Limb (tissue), 2 donors: ENCODE measurements around the gene SEC24D.

ENCODE experiments used
- DNase-seq, 2 donors: peaks; one replicate each; pipeline ENCODE4 v3.0.0-alpha.2; 2016; ENCODE audit errors: extremely low spot score in 2 of 2

SEC24D gene

GRCh38 chr4:118755438-118756226 is 80.3 kb downstream of the SEC24D start:
- no peak for DNase-seq

DNA sequence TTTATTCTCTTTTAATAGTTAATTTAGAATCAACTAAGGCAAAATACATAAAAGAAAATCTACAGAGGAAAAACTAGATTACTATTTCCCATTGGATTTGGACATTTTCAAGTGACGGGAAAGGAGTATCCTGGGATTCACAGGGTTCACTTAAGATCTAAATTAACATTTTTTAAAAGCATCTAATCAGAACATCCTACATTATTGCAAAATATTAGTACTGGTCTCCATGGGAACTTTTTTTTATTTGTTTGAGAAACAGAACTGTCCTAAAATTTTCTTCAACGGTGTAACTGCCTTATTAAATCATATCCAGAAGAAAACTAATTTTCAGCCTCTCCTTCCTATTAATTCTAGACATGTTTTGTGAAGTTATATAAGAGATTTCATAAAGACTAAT is 81.0 kb downstream of the SEC24D start:
- no peak for DNase-seq

- DNase-seq, result no peak
Observed at GRCh38 chr4:118753685-118754084, 82.2 kb downstream of the SEC24D start.

- no peak for DNase-seq
Observed at GRCh38 chr4:118753096-118753495, 82.8 kb downstream of the SEC24D start.

DNA sequence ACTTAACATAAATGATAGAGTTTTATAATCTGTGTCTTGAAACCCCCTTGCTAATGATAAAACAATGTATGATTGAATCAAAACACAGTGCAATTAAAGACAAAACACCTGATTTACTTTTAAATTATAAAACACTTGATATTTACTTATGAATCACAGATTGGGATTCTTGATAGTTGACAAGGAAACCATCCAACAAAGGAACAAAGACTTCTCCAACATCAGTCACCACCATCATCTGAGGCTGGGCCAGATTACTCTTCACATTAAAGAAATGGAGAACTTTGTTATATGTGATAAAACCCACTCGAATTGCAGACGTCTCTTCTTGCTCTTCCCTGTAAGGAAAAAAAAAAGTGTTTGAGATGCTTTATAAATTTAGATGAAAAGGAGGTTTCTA is 83.4 kb downstream of the SEC24D start:
- no peak for DNase-seq

DNA sequence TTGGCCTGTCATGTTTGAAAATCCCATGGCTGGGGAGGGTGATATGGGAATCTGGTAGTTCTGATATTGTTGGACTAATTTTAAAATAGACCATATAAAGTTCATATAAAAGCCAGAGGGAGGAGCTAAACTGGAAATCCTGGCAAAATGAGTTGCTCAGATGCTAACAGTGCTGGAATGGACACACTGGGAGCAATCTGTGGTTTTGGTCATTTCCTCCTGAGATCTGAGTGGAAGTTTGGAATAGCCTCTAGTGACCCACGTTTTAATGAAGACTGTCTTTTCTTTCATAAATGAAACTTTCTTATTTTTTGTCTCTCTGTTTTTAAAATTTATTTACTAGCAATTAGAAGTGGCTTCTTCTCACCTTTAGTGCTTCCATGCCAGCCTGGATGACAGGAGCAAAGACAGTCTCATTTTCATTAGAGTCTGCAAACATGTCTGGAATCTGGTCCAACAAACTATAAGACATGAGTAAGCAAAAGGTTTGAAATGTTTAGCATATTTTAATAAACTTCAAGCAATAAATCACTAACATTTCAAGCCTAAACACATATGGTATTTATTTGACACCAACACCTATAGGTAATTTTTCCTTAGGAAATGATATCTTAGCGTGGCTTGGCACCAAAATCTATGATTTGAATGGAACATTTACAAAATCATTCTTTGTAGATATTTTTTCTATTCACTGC is 84.2 kb downstream of the SEC24D start:
- DNase-seq, result no peak

- no peak for DNase-seq
Observed at GRCh38 chr4:118749347-118749988, 86.5 kb downstream of the SEC24D start.

DNA sequence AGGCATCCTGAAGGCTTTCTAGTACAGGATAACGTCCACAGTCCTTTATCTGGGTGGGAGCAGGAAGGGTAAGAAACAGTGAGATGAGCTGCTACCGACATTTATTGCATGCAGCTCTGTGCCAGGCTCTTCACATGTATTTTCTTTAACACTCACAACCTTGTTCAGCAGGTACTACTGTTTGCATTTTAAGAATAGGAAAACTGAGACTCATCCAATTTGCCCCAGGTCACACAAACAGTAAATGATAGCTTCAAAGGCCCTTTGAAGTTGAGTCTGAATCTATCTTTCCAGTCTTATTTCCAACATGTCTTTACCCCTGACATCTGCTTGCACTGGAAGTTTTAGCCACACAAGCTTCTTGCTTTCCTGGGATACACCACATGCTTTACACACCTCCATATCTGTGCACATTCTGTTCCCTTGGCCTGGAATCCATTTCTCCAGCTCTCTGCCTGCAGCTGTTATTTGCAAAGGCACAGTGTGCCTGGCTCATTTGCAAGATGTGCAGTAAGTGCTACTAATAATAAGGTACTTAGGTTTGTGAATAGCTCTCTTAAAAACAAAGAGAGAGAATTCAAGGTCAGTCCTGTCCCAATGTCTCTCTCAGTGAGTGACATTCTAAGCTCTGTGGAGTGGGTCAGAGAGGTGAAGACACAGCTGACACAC is 89.5 kb downstream of the SEC24D start:
- DNase-seq, result no peak

- DNase-seq, result no peak
Observed at GRCh38 chr4:118745357-118745756, 90.6 kb downstream of the SEC24D start.

DNA sequence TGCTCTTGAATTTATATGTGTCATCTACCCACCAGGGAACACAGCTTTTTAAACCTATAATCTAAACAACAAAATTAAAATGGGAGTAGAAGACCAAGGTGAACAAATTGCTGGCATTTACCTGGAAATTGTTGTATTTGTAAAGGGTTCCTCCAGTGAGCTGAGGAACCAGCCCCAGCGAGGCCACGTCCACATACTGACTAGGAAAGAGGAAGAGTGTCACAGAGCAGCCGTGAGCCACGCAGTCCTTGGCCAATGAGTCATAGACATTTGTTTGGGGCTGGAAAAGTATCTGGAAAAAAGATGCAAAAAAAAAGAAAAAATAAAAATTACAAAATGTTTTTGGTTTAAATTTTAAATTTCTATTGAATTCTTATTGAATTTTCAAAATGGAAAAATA is 92.1 kb downstream of the SEC24D start:
- DNase-seq, result no peak

- no peak for DNase-seq
Observed at GRCh38 chr4:118742050-118742449, 93.9 kb downstream of the SEC24D start.

DNA sequence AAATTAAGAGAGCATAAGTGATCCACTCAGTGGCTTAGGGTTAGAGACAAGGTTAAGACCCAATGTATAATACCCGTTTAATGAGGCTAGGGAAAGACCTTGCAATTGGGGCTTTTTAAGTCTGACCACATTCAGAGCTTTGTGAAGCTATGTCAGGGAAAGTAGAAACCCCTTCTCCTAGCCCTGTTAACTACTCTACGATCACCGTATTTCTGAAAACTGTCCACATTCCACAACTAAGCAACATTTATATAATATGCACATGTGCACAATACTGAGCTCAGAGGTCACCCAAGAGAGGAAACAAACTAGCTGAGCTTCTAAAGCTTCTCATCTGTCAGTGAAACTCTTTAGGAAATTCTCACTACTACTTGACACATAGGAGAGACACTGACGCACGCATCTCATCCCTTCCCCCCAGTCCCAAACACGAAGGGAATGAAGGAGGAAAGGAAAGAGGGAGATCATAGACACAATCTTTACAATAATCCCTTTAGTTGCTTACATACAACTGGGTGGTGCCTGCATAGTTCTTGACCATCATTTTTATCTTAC is 94.5 kb downstream of the SEC24D start:
- no peak for DNase-seq

DNA sequence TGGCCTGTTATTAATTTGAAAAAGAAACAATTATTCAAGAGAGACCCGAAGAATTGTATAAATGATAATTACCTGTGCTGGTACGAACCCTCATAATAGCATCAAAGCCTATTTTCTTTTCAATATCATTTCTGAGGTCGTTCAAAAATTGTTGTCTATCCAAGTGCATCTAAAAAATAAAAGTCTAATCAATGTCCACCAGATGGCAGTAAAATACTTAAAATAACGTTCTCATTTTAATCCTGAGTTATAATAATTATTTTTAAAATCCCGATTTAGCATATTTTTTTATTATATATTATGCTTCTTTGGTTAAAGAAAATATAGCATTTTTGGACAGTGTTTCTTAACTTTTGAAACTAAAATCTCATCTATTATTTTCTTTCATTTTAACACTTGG is 95.1 kb downstream of the SEC24D start:
- peak in 1 of 2 donors; percentile 41 for DNase-seq

- no peak for DNase-seq
Observed at GRCh38 chr4:118739022-118739713, 96.8 kb downstream of the SEC24D start.

DNA sequence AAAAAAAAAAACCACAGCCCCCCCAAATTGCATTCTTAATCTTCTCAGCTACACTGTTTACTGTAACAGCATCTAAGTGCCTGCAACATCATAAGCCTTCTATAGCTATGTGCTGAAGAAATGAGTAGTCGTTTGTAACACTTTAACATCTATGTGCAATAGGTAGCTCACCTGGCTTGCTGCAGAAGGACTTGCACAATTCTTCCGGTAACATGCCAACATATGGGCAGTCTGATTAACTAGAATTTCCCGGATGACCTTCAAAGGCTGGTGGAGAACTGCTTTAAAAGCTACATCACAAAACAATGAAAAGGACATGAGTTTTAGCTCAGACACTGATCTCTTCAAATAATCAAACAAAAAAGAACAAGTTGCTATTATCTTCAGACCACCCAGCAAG is 97.8 kb downstream of the SEC24D start:
- no peak for DNase-seq

GRCh38 chr4:118736900-118737299 is 99.0 kb downstream of the SEC24D start:
- DNase-seq, result no peak

GRCh38 chr4:118734491-118735205 is 101.3 kb downstream of the SEC24D start:
- DNase-seq, result no peak

DNA sequence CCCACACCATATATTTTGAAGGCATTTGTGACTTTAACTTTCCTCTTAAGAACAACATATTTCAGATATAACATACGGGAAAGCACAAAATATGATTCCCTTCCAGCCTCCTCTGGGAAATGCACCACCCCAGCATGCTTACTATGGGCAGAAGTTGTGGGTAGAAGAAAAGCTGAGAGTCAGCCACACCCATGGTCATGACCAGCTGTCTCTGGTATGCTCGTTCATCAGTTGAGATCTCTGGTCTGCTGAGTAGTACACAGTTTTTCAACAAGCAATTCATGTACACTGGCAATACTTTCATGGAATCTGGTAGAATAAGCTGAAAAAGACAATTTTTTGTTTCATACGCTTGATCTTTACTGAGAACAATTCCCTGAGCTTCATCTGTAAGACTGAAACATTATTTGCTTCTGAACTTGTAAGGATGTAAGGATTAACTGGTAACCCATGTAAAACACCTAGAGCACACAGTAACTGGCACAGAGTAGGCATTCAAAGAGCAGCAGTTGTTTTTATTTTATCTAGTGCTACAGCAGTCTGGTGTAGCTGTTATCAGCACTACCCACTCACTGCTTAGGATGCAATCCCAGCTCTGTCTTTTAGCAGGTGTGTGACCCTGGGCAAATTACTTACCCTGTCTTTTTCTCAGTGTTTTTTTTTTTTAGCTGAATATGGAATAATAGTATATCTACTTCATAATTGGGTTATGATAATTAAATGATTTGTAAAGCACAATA is 103.2 kb downstream of the SEC24D start:
- DNase-seq, result no peak

DNA sequence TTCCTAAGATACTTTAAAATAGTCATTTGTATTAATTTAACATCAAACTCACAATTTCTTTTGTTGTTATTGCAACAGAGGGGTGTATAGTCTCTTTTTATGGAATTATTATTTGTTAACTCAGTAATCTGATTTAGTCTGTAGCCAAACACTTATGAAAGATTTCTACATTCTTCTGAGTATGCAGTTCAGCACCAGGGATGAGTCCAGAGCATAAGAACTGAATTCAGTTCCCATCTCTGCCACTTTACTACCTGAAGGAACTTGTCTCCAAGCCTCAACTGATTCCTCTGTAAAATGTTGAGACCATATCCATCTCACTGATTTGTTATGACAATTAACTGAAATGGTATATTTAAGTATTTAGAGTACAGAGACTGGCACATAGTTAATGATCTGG is 105.2 kb downstream of the SEC24D start:
- DNase-seq, result no peak
